ENCODE measurements around the gene PPP2R2C.

Gene PPP2R2C

DNA sequence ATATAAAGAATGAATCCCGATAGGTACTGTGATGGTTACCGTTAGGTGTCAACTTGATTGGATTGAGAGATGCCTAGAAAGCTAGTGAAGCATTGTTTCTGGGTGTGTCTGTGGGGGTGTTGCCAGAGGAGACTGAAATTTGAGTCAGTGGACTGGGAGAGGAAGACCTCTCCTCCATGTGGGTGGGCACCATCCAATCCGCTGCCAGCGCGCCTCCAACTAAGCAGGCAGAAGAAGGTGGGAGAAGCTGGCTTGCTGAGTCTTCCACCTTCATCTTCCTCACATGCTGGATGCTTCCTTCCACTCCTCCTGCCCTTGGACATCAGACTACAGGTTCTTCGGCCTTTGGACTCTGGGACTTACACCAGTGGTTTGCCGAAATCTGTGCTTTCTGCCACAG lies 162.6 kb downstream of the PPP2R2C start:
- no peaks in the 10 kb centered on the region for H3K36me3 ChIP-seq (ENCODE audit: insufficient read depth, low read length)
- no peak overlapping the region for H2AFZ ChIP-seq (ENCODE audit: low read length, unreplicated experiment)
- no peak overlapping the region for H3K4me3 ChIP-seq (ENCODE audit: low read depth, low read length)
- no peak overlapping the region for H3K27ac ChIP-seq (ENCODE audit: low read depth, low read length)
- peaks cover 82% of the 10 kb centered on the region for H3K27me3 ChIP-seq (ENCODE audit: insufficient read depth, low read length)
- H3K79me2 ChIP-seq (ENCODE audit: control insufficient read depth, insufficient read depth, low read length, unreplicated experiment) = no peaks in the 10 kb centered on the region
- no peaks in the 10 kb centered on the region for H3K4me1 ChIP-seq (ENCODE audit: control insufficient read depth, insufficient read depth, low read length, unreplicated experiment)

DNA sequence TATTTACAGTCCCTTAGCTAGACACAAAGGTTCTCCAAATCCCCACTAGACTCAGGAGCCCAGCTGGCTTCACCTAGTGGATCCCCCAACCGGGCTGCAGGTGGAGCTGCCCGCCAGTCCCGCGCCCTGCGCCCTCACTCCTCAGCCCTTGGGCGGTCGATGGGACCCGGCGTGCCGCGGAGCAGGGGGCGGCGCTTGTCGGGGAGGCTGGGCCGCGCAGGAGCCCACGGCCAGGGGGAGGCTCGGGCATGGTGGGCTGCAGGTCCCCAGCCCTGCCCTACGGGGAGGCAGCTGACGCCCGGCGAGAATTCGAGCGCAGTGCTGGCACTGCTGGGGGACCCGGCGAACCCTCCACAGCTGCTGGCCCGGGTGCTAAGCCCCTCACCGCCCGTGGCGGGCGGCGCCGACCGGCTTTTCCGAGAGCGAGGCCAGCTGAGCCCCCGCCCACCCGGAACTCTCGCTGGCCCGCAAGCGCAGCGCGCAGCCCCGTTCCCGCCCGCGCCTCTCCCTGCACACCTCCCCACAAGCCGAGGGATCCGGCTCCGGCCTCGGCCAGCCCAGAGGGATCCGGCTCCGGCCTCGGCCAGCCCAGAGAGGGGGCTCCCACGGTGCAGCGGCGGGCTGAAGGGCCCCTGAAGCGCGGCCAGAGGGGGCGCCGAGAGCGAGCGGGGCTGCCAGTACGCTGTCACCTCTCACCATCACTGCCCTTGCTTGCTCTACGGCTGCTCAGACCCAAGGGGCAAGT lies 163.3 kb downstream of the PPP2R2C start:
- Histone ChIP-seq H3K36me3 (ENCODE audit: insufficient read depth, low read length) (no peaks in the 10 kb centered on the region), H3K4me3 (ENCODE audit: low read depth, low read length) (no peak overlapping the region), H3K79me2 (ENCODE audit: control insufficient read depth, insufficient read depth, low read length, unreplicated experiment) (no peaks in the 10 kb centered on the region), H3K4me1 (ENCODE audit: control insufficient read depth, insufficient read depth, low read length, unreplicated experiment) (no peaks in the 10 kb centered on the region), H3K27me3 (ENCODE audit: insufficient read depth, low read length) (peaks cover 77% of the 10 kb centered on the region), H3K27ac (ENCODE audit: low read depth, low read length) (no peak overlapping the region), H2AFZ (ENCODE audit: low read length, unreplicated experiment) (no peak overlapping the region)

GRCh38 chr4:6307891-6308290 lies 164.5 kb downstream of the PPP2R2C start:
- H2AFZ ChIP-seq (ENCODE audit: low read length, unreplicated experiment) = no peak overlapping the region
- no peak overlapping the region for H3K4me3 ChIP-seq (ENCODE audit: low read depth, low read length)
- H3K27me3 ChIP-seq (ENCODE audit: insufficient read depth, low read length) = peaks cover 73% of the 10 kb centered on the region
- H3K27ac ChIP-seq (ENCODE audit: low read depth, low read length) = no peak overlapping the region
- H3K4me1 ChIP-seq (ENCODE audit: control insufficient read depth, insufficient read depth, low read length, unreplicated experiment) = no peaks in the 10 kb centered on the region
- no peaks in the 10 kb centered on the region for H3K79me2 ChIP-seq (ENCODE audit: control insufficient read depth, insufficient read depth, low read length, unreplicated experiment)
- no peaks in the 10 kb centered on the region for H3K36me3 ChIP-seq (ENCODE audit: insufficient read depth, low read length)

DNA sequence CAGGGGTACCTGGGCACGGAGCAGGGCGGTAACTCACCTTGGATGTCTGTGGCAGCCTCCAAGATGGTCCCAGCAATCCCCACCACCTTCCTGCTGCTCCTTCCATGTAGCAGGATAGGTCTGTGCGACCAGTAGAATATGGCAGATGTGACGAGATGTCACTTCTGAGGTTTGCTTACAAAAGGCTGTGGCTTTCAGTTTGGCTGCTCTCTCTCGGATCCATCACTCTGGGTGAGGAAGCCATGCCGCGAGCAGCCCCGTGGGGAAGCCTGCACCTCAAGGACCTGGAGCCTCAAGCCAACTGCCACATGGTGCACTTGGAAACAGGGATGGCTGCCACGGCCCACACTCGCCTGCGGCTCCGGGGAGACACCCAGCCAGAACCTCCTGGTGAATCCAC lies 165.2 kb downstream of the PPP2R2C start:
- H3K27ac ChIP-seq (ENCODE audit: low read depth, low read length) = no peak overlapping the region
- H3K36me3 ChIP-seq (ENCODE audit: insufficient read depth, low read length) = no peaks in the 10 kb centered on the region
- no peaks in the 10 kb centered on the region for H3K79me2 ChIP-seq (ENCODE audit: control insufficient read depth, insufficient read depth, low read length, unreplicated experiment)
- H3K4me3 ChIP-seq (ENCODE audit: low read depth, low read length) = no peak overlapping the region
- no peaks in the 10 kb centered on the region for H3K4me1 ChIP-seq (ENCODE audit: control insufficient read depth, insufficient read depth, low read length, unreplicated experiment)
- H2AFZ ChIP-seq (ENCODE audit: low read length, unreplicated experiment) = no peak overlapping the region
- peaks cover 68% of the 10 kb centered on the region for H3K27me3 ChIP-seq (ENCODE audit: insufficient read depth, low read length)

DNA sequence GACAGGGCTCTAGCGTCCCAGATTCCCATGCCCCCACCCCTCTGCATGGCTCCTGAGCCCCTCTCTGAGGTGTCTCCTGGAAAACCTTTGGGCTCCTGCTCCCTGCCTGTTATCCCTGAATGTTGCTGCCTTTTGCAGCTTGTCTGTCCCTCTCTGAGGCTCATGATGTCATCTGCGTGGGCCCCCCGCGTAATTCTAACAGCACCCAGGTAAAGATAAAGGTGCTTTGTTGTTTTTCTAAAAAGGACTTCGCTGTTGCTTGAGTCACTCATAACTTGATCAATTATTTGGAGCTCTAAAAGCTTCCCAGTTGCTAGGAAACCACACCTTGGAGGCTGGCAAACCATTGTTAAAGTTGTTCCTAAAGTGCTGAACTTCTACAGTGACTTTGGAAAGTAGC lies 166.1 kb downstream of the PPP2R2C start:
- Histone ChIP-seq H3K4me3 (ENCODE audit: low read depth, low read length) (no peak overlapping the region), H3K36me3 (ENCODE audit: insufficient read depth, low read length) (no peaks in the 10 kb centered on the region; the same call in 1 of the 2 replicates), H3K27ac (ENCODE audit: low read depth, low read length) (no peak overlapping the region), H2AFZ (ENCODE audit: low read length, unreplicated experiment) (no peak overlapping the region), H3K79me2 (ENCODE audit: control insufficient read depth, insufficient read depth, low read length, unreplicated experiment) (no peaks in the 10 kb centered on the region), H3K4me1 (ENCODE audit: control insufficient read depth, insufficient read depth, low read length, unreplicated experiment) (no peaks in the 10 kb centered on the region), H3K27me3 (ENCODE audit: insufficient read depth, low read length) (peaks cover 60% of the 10 kb centered on the region)

GRCh38 chr4:6303943-6304342 lies 168.5 kb downstream of the PPP2R2C start:
- Histone ChIP-seq H2AFZ (ENCODE audit: low read length, unreplicated experiment) (no peak overlapping the region), H3K4me3 (ENCODE audit: low read depth, low read length) (no peak overlapping the region), H3K27me3 (ENCODE audit: insufficient read depth, low read length) (peaks cover 37% of the 10 kb centered on the region), H3K36me3 (ENCODE audit: insufficient read depth, low read length) (no peaks in the 10 kb centered on the region; the same call in 1 of the 2 replicates), H3K4me1 (ENCODE audit: control insufficient read depth, insufficient read depth, low read length, unreplicated experiment) (no peaks in the 10 kb centered on the region), H3K27ac (ENCODE audit: low read depth, low read length) (no peak overlapping the region), H3K79me2 (ENCODE audit: control insufficient read depth, insufficient read depth, low read length, unreplicated experiment) (no peaks in the 10 kb centered on the region)

DNA sequence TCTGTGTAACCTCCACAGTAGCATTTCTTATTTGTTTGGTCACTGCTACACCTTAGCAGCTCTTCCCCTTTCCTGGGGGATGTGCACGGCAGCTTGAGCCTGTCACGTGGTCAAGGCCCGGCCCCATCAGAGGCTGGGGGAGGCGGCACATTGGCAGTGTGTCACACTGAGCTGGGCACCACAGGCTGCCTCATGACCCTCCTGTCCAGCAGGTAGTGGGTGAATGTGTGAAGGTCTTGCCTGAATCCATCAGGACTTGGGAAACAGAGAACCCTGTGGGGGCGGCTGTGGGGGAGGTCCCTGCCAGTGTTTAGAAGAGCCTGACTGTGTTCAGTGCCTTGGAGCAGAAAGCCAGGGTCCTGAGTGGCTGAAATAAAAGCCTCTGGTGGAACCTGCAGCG lies 169.5 kb downstream of the PPP2R2C start:
- H3K79me2 ChIP-seq (ENCODE audit: control insufficient read depth, insufficient read depth, low read length, unreplicated experiment) = no peaks in the 10 kb centered on the region
- no peaks in the 10 kb centered on the region for H3K4me1 ChIP-seq (ENCODE audit: control insufficient read depth, insufficient read depth, low read length, unreplicated experiment)
- no peak overlapping the region for H2AFZ ChIP-seq (ENCODE audit: low read length, unreplicated experiment)
- no peak overlapping the region for H3K27ac ChIP-seq (ENCODE audit: low read depth, low read length)
- H3K4me3 ChIP-seq (ENCODE audit: low read depth, low read length) = no peak overlapping the region
- H3K36me3 ChIP-seq (ENCODE audit: insufficient read depth, low read length) = no peaks in the 10 kb centered on the region; the same call in 1 of the 2 replicates
- peaks cover 26% of the 10 kb centered on the region for H3K27me3 ChIP-seq (ENCODE audit: insufficient read depth, low read length)

GRCh38 chr4:6301732-6302442 lies 170.5 kb downstream of the PPP2R2C start:
- Histone ChIP-seq H2AFZ (ENCODE audit: low read length, unreplicated experiment) (no peak overlapping the region), H3K27me3 (ENCODE audit: insufficient read depth, low read length) (peaks cover 16% of the 10 kb centered on the region), H3K4me3 (ENCODE audit: low read depth, low read length) (no peak overlapping the region)

DNA sequence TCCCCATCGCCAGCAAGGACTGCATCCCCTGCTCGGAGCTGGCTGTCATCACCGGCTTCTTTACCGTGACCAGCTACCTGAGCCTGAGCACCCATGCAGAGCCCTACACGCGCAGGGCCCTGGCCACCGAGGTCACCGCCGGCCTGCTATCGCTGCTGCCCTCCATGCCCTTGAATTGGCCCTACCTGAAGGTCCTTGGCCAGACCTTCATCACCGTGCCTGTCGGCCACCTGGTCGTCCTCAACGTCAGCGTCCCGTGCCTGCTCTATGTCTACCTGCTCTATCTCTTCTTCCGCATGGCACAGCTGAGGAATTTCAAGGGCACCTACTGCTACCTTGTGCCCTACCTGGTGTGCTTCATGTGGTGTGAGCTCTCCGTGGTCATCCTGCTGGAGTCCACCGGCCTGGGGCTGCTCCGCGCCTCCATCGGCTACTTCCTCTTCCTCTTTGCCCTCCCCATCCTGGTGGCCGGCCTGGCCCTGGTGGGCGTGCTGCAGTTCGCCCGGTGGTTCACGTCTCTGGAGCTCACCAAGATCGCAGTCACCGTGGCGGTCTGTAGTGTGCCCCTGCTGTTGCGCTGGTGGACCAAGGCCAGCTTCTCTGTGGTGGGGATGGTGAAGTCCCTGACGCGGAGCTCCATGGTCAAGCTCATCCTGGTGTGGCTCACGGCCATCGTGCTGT lies 171.2 kb downstream of the PPP2R2C start:
- Histone ChIP-seq H3K4me1 (ENCODE audit: control insufficient read depth, insufficient read depth, low read length, unreplicated experiment) (no peaks in the 10 kb centered on the region), H3K79me2 (ENCODE audit: control insufficient read depth, insufficient read depth, low read length, unreplicated experiment) (no peaks in the 10 kb centered on the region), H2AFZ (ENCODE audit: low read length, unreplicated experiment) (no peak overlapping the region), H3K4me3 (ENCODE audit: low read depth, low read length) (no peak overlapping the region), H3K27me3 (ENCODE audit: insufficient read depth, low read length) (peaks cover 9% of the 10 kb centered on the region), H3K27ac (ENCODE audit: low read depth, low read length) (no peak overlapping the region), H3K36me3 (ENCODE audit: insufficient read depth, low read length) (no peaks in the 10 kb centered on the region; the same call in 1 of the 2 replicates)

More at GRCh38 chr4:6301732-6302442, 170.5 kb downstream of the PPP2R2C start:
- Histone ChIP-seq H3K36me3 (ENCODE audit: insufficient read depth, low read length) (no peaks in the 10 kb centered on the region; the same call in 1 of the 2 replicates), H3K27ac (ENCODE audit: low read depth, low read length) (no peak overlapping the region), H3K4me1 (ENCODE audit: control insufficient read depth, insufficient read depth, low read length, unreplicated experiment) (no peaks in the 10 kb centered on the region), H3K79me2 (ENCODE audit: control insufficient read depth, insufficient read depth, low read length, unreplicated experiment) (no peaks in the 10 kb centered on the region)

- Histone ChIP-seq H3K27me3 (ENCODE audit: insufficient read depth, low read length) (0 out of 2 replicates have a peak, but pooled peaks cover under 1% of the 10 kb centered on the region), H3K4me3 (ENCODE audit: low read depth, low read length) (no peak overlapping the region), H3K79me2 (ENCODE audit: control insufficient read depth, insufficient read depth, low read length, unreplicated experiment) (no peaks in the 10 kb centered on the region), H3K4me1 (ENCODE audit: control insufficient read depth, insufficient read depth, low read length, unreplicated experiment) (no peaks in the 10 kb centered on the region), H2AFZ (ENCODE audit: low read length, unreplicated experiment) (no peak overlapping the region), H3K36me3 (ENCODE audit: insufficient read depth, low read length) (no peaks in the 10 kb centered on the region; the same call in 1 of the 2 replicates), H3K27ac (ENCODE audit: low read depth, low read length) (no peak overlapping the region)
Observed at GRCh38 chr4:6300359-6300758, 172.1 kb downstream of the PPP2R2C start.
